ENCODE measurements around the gene S100A7.

- no peak for TF ChIP-seq EZH2phosphoT487 (IDR thresholded peaks at IDR 0.05; ENCODE audit: insufficient read depth, low read depth)
- TF ChIP-seq EZH2 (IDR thresholded peaks at IDR 0.05; ENCODE audit: insufficient read depth, poor library complexity, severe bottlenecking) = no peak
Observed at GRCh38 chr1:153509036-153509435, 48.6 kb upstream of the S100A7 start.
